NCI-H1436 (cell line): ENCODE measurements around the gene CBX4.
A peak's percentile ranks its signal among the peaks of the same experiment; 100 is the strongest.

Experiments used
- DNase-seq: peaks from one replicate; lab custom pipeline; 2025; lab: John Stamatoyannopoulos, UW

The CBX4 gene

GRCh38 chr17:79839356-79840268, at the start of gene CBX4:
Gene CBX4 (minus strand): TSS chr17:79839440. CDS start chr17:79839251, 189 bp downstream.
- peak; percentile 96 for DNase-seq

GRCh38 chr17:79888009-79888540, 48.8 kb upstream of the CBX4 start:
- no peak for DNase-seq

GRCh38 chr17:79887451-79887991, 48.3 kb upstream of the CBX4 start:
- no peak for DNase-seq

- DNase-seq: peak; percentile 29
Measured at GRCh38 chr17:79883202-79883601, 44.0 kb upstream of the CBX4 start.

- no peak for DNase-seq
Measured at GRCh38 chr17:79878329-79878947, 39.2 kb upstream of the CBX4 start.

GRCh38 chr17:79877041-79877440, 37.8 kb upstream of the CBX4 start:
- no peak for DNase-seq

- DNase-seq: no peak
Measured at GRCh38 chr17:79875511-79875910, 36.3 kb upstream of the CBX4 start.

GRCh38 chr17:79874329-79874981, 35.2 kb upstream of the CBX4 start:
- peak; percentile 30 for DNase-seq

- DNase-seq: no peak
Measured at GRCh38 chr17:79873583-79873982, 34.3 kb upstream of the CBX4 start.

GRCh38 chr17:79872762-79873161, 33.5 kb upstream of the CBX4 start:
- DNase-seq: no peak

GRCh38 chr17:79871131-79871530, 31.9 kb upstream of the CBX4 start:
- no peak for DNase-seq

GRCh38 chr17:79870540-79870939, 31.3 kb upstream of the CBX4 start:
- no peak for DNase-seq

GRCh38 chr17:79866791-79867518, 27.7 kb upstream of the CBX4 start:
- DNase-seq: no peak

- no peak for DNase-seq
Measured at GRCh38 chr17:79865351-79866210, 26.3 kb upstream of the CBX4 start.

GRCh38 chr17:79864617-79865250, 25.5 kb upstream of the CBX4 start:
- DNase-seq: no peak

GRCh38 chr17:79864147-79864546, 24.9 kb upstream of the CBX4 start:
- no peak for DNase-seq

GRCh38 chr17:79862771-79863440, 23.7 kb upstream of the CBX4 start:
- no peak for DNase-seq

- no peak for DNase-seq
Measured at GRCh38 chr17:79862238-79862637, 23.0 kb upstream of the CBX4 start.

- DNase-seq: no peak
Measured at GRCh38 chr17:79861413-79862216, 22.4 kb upstream of the CBX4 start.
